GM19328 (cell line): Measurements from ENCODE around the gene TAMALIN.

Experiments used
- ATAC-seq: cut with Tn5 transposase; IDR thresholded peaks from one replicate; pipeline ENCODE4 v1.9.1; 2021; ENCODE audit warnings: mild to moderate bottlenecking, moderate library complexity; ENCODE audit not compliant: unreplicated experiment

TAMALIN gene

GRCh38 chr12:51980809-51981127, 26.0 kb upstream of the TAMALIN start:
- no peak for ATAC-seq

- ATAC-seq, result no peak
Measured at GRCh38 chr12:51984657-51985056, 22.1 kb upstream of the TAMALIN start.

- no peak for ATAC-seq
Measured at GRCh38 chr12:51985154-51985835, 21.5 kb upstream of the TAMALIN start.

GRCh38 chr12:51986834-51987233, 19.9 kb upstream of the TAMALIN start:
- no peak for ATAC-seq

- no peak for ATAC-seq
Measured at GRCh38 chr12:51992246-51992645, 14.5 kb upstream of the TAMALIN start.

- no peak for ATAC-seq
Measured at GRCh38 chr12:51994539-51994820, 12.3 kb upstream of the TAMALIN start.

- no peak for ATAC-seq
Measured at GRCh38 chr12:51994959-51995358, 11.8 kb upstream of the TAMALIN start.

- no peak for ATAC-seq
Measured at GRCh38 chr12:51997136-51997535, 9.6 kb upstream of the TAMALIN start.

GRCh38 chr12:52003016-52003550, 3.7 kb upstream of the TAMALIN start:
- no peak for ATAC-seq

- no peak for ATAC-seq
Measured at GRCh38 chr12:52003591-52003990, 3.2 kb upstream of the TAMALIN start.

- no peak for ATAC-seq
Measured at GRCh38 chr12:52004042-52004648, 2.6 kb upstream of the TAMALIN start.

GRCh38 chr12:52005218-52005902, 1.4 kb upstream of the TAMALIN start:
- ATAC-seq, result no peak

GRCh38 chr12:52005903-52006703, 643 bp upstream of the TAMALIN start:
- ATAC-seq, result no peak

GRCh38 chr12:52007158-52007921, 594 bp downstream of the TAMALIN start:
- ATAC-seq, result no peak

GRCh38 chr12:52007982-52008510, 1.3 kb downstream of the TAMALIN start:
- no peak for ATAC-seq

GRCh38 chr12:52009081-52009751, 2.5 kb downstream of the TAMALIN start:
- no peak for ATAC-seq

GRCh38 chr12:52010152-52010622, 3.4 kb downstream of the TAMALIN start:
- ATAC-seq, result no peak

- no peak for ATAC-seq
Measured at GRCh38 chr12:52010692-52011601, 4.2 kb downstream of the TAMALIN start.
